ENCODE data around the gene NKX2-1.

DNA sequence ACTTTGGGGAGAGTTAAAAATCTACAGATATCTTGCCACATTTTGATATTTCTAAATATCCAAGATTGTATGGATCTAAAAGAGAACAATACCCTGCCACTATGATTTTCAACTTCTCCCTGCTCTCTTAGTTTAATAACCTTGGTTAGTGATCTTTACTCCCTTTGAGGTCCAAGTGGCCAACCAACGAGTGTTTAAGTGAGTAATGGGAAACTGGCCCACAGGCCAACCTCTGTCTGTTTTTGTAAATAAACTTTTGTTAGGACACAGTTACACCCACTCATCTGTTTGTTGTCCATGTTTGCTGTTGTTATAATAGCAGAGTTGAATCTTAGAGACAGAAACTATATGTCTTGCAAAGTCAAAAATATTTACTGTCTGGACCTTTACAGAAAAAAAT is 30.9 kb upstream of the NKX2-1 start:
- TF ChIP-seq CBX5 (CRISPR knock-in tag; IDR thresholded peaks at IDR 0.05; ENCODE audit: borderline replicate concordance) (no peak), JUND (CRISPR knock-in tag; IDR thresholded peaks at IDR 0.05) (no peak), SMAD1 (CRISPR knock-in tag; IDR thresholded peaks at IDR 0.05; ENCODE audit: borderline replicate concordance, low read depth) (no peak), ZNF282 (IDR thresholded peaks at IDR 0.05; ENCODE audit: partially characterized antibody) (no peak), NFRKB (IDR thresholded peaks at IDR 0.05) (no peak), EZH2 (conservative IDR thresholded peaks at IDR 0.05; ENCODE audit: low read depth, low read length) (no peak), TP53 (CRISPR knock-in tag; conservative IDR thresholded peaks at IDR 0.05) (no peak), NCOA5 (CRISPR knock-in tag; IDR thresholded peaks at IDR 0.05) (no peak)

Measured in HepG2 (cell line).